Left ventricle myocardium inferior (tissue), 1 donor: Measurements from ENCODE around the gene NFIA. TPM values are rescaled to one million over a fixed set of nuclear protein-coding genes. Genes with fewer than 3 reads are reported as not detected.

Experiments used
- DNase-seq: peaks from one replicate; pipeline ENCODE4 v3.0.0-alpha.2; 2020
- H3K27ac ChIP-seq: fragments of 200-600 bp; replicated peaks from 2 replicates; pipeline ENCODE4 v1.8.0; 2021
- H3K27me3 ChIP-seq: fragments of 200-600 bp; 2 replicates; pipeline ENCODE4 v1.8.0; 2021; ENCODE audit warnings: low read depth
- H3K36me3 ChIP-seq: fragments of 200-600 bp; 2 replicates; pipeline ENCODE4 v1.8.0; 2021
- H3K4me1 ChIP-seq: fragments of 200-600 bp; 2 replicates; pipeline ENCODE4 v1.8.0; 2021
- H3K4me3 ChIP-seq: fragments of 200-600 bp; 2 replicates; pipeline ENCODE4 v1.8.0; 2021; ENCODE audit warnings: mild to moderate bottlenecking, moderate library complexity
- H3K9me3 ChIP-seq: fragments of 200-600 bp; replicated peaks from 2 replicates; pipeline ENCODE4 v1.8.0; 2021
- CTCF ChIP-seq: fragments of 200-600 bp; IDR thresholded peaks from 2 replicates; pipeline ENCODE4 v1.8.0; 2021; ENCODE audit warnings: antibody characterized with exemption, mild to moderate bottlenecking, borderline replicate concordance
- intact Hi-C: fragments of 100-400 bp; cut with micrococcal nuclease; formaldehyde crosslinking; loops from one replicate; pipeline ENCODE4 v1.11.0; 2022
- total RNA-seq: library from RNA; stranded (reverse); fragmentation: NEBNext Ultra II Directional; extraction: Animal tissue kit (Norgen Biotek cat#: 25700); gene quantifications from one replicate; pipeline ENCODE4 v1.2.1, GENCODE V29; 2021
- donor health status: DM: no; HTN: yes; CAD: no; lungs with severe emphysema.

The NFIA gene
- total RNA-seq, 1 donor from 2014 or later = 90.2 TPM

- intact Hi-C loops = loop anchor here (10.0 kb wide), 1 partner anchor 113 kb away; no protein-coding TSS in a partner anchor
- H3K4me1 ChIP-seq = peaks cover 61% of the 10 kb centered on the region
- H3K36me3 ChIP-seq = no peaks in the 10 kb centered on the region
- H3K9me3 ChIP-seq = no peaks in the 10 kb centered on the region
- no peak for TF ChIP-seq CTCF
- H3K27me3 ChIP-seq = no peaks in the 10 kb centered on the region
- no peak overlapping the region for H3K4me3 ChIP-seq
- no peak overlapping the region for H3K27ac ChIP-seq
- DNase-seq = no peak
Observed at GRCh38 chr1:61341426-61341825, 259.1 kb downstream of the NFIA start.

GRCh38 chr1:61343734-61344420, 261.5 kb downstream of the NFIA start:
- peaks cover 2% of the 10 kb centered on the region for H3K36me3 ChIP-seq
- H3K4me3 ChIP-seq = no peak overlapping the region
- no peak for TF ChIP-seq CTCF
- intact Hi-C loops = loop anchor here (10.0 kb wide), 1 partner anchor 111 kb away; no protein-coding TSS in a partner anchor
- peak overlapping the region; percentile 53 for H3K27ac ChIP-seq
- no peaks in the 10 kb centered on the region for H3K9me3 ChIP-seq
- no peak for DNase-seq
- H3K4me1 ChIP-seq = peaks cover 37% of the 10 kb centered on the region
- no peaks in the 10 kb centered on the region for H3K27me3 ChIP-seq

GRCh38 chr1:61344696-61345095, 262.3 kb downstream of the NFIA start:
- H3K27me3 ChIP-seq = no peaks in the 10 kb centered on the region
- H3K27ac ChIP-seq = peak overlapping the region; percentile 53
- H3K4me3 ChIP-seq = no peak overlapping the region
- H3K36me3 ChIP-seq = peaks cover 2% of the 10 kb centered on the region
- H3K4me1 ChIP-seq = peaks cover 29% of the 10 kb centered on the region
- H3K9me3 ChIP-seq = no peaks in the 10 kb centered on the region
- intact Hi-C loops = loop anchor here (10.0 kb wide), 1 partner anchor 110 kb away; no protein-coding TSS in a partner anchor
- DNase-seq = no peak
- TF ChIP-seq CTCF = no peak

GRCh38 chr1:61348025-61348665, 265.8 kb downstream of the NFIA start:
- H3K27me3 ChIP-seq = no peaks in the 10 kb centered on the region
- no peaks in the 10 kb centered on the region for H3K9me3 ChIP-seq
- no peak for TF ChIP-seq CTCF
- DNase-seq = no peak
- H3K4me1 ChIP-seq = peaks cover 41% of the 10 kb centered on the region
- no peak overlapping the region for H3K27ac ChIP-seq
- no peak overlapping the region for H3K4me3 ChIP-seq
- peaks cover 6% of the 10 kb centered on the region for H3K36me3 ChIP-seq
- intact Hi-C loops = loop anchor here (10.0 kb wide), 1 partner anchor 107 kb away; no protein-coding TSS in a partner anchor

- Histone ChIP-seq H3K27me3 (no peaks in the 10 kb centered on the region), H3K9me3 (no peaks in the 10 kb centered on the region), H3K36me3 (peaks cover 15% of the 10 kb centered on the region), H3K4me1 (peaks cover 37% of the 10 kb centered on the region), H3K27ac (peak overlapping the region; percentile 47), H3K4me3 (no peak overlapping the region)
- no peak for TF ChIP-seq CTCF
- intact Hi-C loops = no loop called here
- DNase-seq = no peak
Observed at GRCh38 chr1:61352845-61353435, 270.6 kb downstream of the NFIA start.
